ENCODE results near the gene FOXJ3.

The FOXJ3 gene

GRCh38 chr1:42162181-42162580, 172.9 kb downstream of the FOXJ3 start:
- Histone ChIP-seq H3K4me1 (ENCODE audit: insufficient read depth, insufficient read length) (peaks cover 13% of the 10 kb centered on the region), H3K27me3 (ENCODE audit: insufficient read depth, insufficient read length) (no peaks in the 10 kb centered on the region), H3K4me3 (ENCODE audit: insufficient read length, low read depth) (no peak overlapping the region), H3K9me3 (ENCODE audit: insufficient read depth, low read length) (0 out of 2 replicates have a peak, but pooled peaks cover 4% of the 10 kb centered on the region), H3K9ac (ENCODE audit: insufficient read length, low read depth) (no peak overlapping the region), H3K36me3 (ENCODE audit: insufficient read depth, insufficient read length, low read length) (no peaks in the 10 kb centered on the region)
- TF ChIP-seq ZNF274 (IDR thresholded peaks at IDR 0.05; ENCODE audit: low read depth, low read length): no peak
- TF ChIP-seq SUZ12 (IDR thresholded peaks at IDR 0.05; ENCODE audit: extremely low read depth, insufficient read depth, insufficient read length): no peak
- TF ChIP-seq YY1 (IDR thresholded peaks at IDR 0.05; ENCODE audit: insufficient read depth, insufficient read length): no peak
- no peak for DNase-seq (ENCODE audit: low read depth, low spot score)

GRCh38 chr1:42158189-42158588, 176.8 kb downstream of the FOXJ3 start:
- H3K36me3 ChIP-seq (ENCODE audit: insufficient read depth, insufficient read length, low read length): no peaks in the 10 kb centered on the region
- DNase-seq (ENCODE audit: low read depth, low spot score): no peak
- H3K4me1 ChIP-seq (ENCODE audit: insufficient read depth, insufficient read length): no peaks in the 10 kb centered on the region
- H3K9me3 ChIP-seq (ENCODE audit: insufficient read depth, low read length): 0 out of 2 replicates have a peak, but pooled peaks cover 4% of the 10 kb centered on the region
- no peak overlapping the region for H3K4me3 ChIP-seq (ENCODE audit: insufficient read length, low read depth)
- TF ChIP-seq SUZ12 (IDR thresholded peaks at IDR 0.05; ENCODE audit: extremely low read depth, insufficient read depth, insufficient read length): no peak
- TF ChIP-seq YY1 (IDR thresholded peaks at IDR 0.05; ENCODE audit: insufficient read depth, insufficient read length): no peak
- TF ChIP-seq ZNF274 (IDR thresholded peaks at IDR 0.05; ENCODE audit: low read depth, low read length): no peak
- H3K9ac ChIP-seq (ENCODE audit: insufficient read length, low read depth): no peak overlapping the region
- H3K27me3 ChIP-seq (ENCODE audit: insufficient read depth, insufficient read length): peaks cover 4% of the 10 kb centered on the region

- Histone ChIP-seq H3K9ac (ENCODE audit: insufficient read length, low read depth) (no peak overlapping the region), H3K4me3 (ENCODE audit: insufficient read length, low read depth) (no peak overlapping the region), H3K4me1 (ENCODE audit: insufficient read depth, insufficient read length) (no peaks in the 10 kb centered on the region), H3K9me3 (ENCODE audit: insufficient read depth, low read length) (0 out of 2 replicates have a peak, but pooled peaks cover 4% of the 10 kb centered on the region), H3K27me3 (ENCODE audit: insufficient read depth, insufficient read length) (peaks cover 4% of the 10 kb centered on the region), H3K36me3 (ENCODE audit: insufficient read depth, insufficient read length, low read length) (no peaks in the 10 kb centered on the region)
- TF ChIP-seq YY1 (IDR thresholded peaks at IDR 0.05; ENCODE audit: insufficient read depth, insufficient read length) (no peak), ZNF274 (IDR thresholded peaks at IDR 0.05; ENCODE audit: low read depth, low read length) (no peak), SUZ12 (IDR thresholded peaks at IDR 0.05; ENCODE audit: extremely low read depth, insufficient read depth, insufficient read length) (no peak)
- DNase-seq (ENCODE audit: low read depth, low spot score): no peak
These were observed 177.4 kb downstream of the FOXJ3 start for GRCh38 chr1:42157667-42158066.

DNA sequence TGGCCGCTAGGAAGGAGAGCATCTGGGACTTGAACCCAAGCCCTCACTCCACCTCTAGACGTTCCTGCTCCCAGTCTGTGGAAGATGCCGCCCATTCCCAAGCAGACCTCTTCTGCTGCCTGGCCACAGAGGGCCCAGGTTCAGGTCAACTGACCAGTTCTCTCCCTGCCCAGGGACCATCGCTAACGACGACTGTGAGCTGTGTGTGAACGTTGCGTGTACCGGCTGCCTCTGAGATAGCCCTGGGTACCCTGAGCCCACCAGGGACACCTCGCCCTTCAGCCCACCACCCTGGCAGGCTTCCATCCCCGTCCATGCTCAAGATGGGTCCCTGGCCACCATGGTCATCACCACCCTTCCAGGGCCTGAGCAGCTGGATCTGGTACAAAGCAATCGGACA, 179.7 kb downstream of the FOXJ3 start:
- H3K36me3 ChIP-seq (ENCODE audit: insufficient read depth, insufficient read length, low read length): no peaks in the 10 kb centered on the region
- no peak overlapping the region for H3K4me3 ChIP-seq (ENCODE audit: insufficient read length, low read depth)
- 0 out of 2 replicates have a peak, but pooled peaks cover 1% of the 10 kb centered on the region for H3K9me3 ChIP-seq (ENCODE audit: insufficient read depth, low read length)
- DNase-seq (ENCODE audit: low read depth, low spot score): no peak
- no peaks in the 10 kb centered on the region for H3K4me1 ChIP-seq (ENCODE audit: insufficient read depth, insufficient read length)
- no peak overlapping the region for H3K9ac ChIP-seq (ENCODE audit: insufficient read length, low read depth)
- TF ChIP-seq YY1 (IDR thresholded peaks at IDR 0.05; ENCODE audit: insufficient read depth, insufficient read length): no peak
- no peak for TF ChIP-seq SUZ12 (IDR thresholded peaks at IDR 0.05; ENCODE audit: extremely low read depth, insufficient read depth, insufficient read length)
- TF ChIP-seq ZNF274 (IDR thresholded peaks at IDR 0.05; ENCODE audit: low read depth, low read length): no peak
- peaks cover 4% of the 10 kb centered on the region for H3K27me3 ChIP-seq (ENCODE audit: insufficient read depth, insufficient read length)

DNA sequence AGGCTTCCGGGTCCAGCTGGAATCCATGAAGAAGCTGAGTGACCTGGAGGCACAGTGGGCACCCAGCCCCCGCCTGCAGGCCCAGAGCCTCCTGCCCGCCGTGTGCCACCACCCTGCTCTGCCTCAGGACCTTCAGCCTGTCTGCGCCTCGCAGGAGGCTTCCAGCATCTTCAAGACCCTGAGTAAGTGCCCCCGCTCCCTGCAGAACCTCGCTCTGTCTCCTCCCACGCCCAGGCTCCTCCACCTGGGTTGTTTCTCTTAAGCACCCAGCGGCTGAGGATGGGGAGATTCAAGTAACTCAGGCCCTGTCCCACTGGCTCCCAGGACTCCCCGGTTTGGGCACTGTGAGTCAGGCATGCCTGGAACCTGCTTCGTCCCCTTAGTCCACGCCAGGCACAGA, 180.3 kb downstream of the FOXJ3 start:
- no peaks in the 10 kb centered on the region for H3K36me3 ChIP-seq (ENCODE audit: insufficient read depth, insufficient read length, low read length)
- no peak for TF ChIP-seq SUZ12 (IDR thresholded peaks at IDR 0.05; ENCODE audit: extremely low read depth, insufficient read depth, insufficient read length)
- TF ChIP-seq ZNF274 (IDR thresholded peaks at IDR 0.05; ENCODE audit: low read depth, low read length): no peak
- no peak for TF ChIP-seq YY1 (IDR thresholded peaks at IDR 0.05; ENCODE audit: insufficient read depth, insufficient read length)
- no peak overlapping the region for H3K4me3 ChIP-seq (ENCODE audit: insufficient read length, low read depth)
- H3K27me3 ChIP-seq (ENCODE audit: insufficient read depth, insufficient read length): peaks cover 4% of the 10 kb centered on the region
- no peaks in the 10 kb centered on the region for H3K9me3 ChIP-seq (ENCODE audit: insufficient read depth, low read length)
- H3K4me1 ChIP-seq (ENCODE audit: insufficient read depth, insufficient read length): no peaks in the 10 kb centered on the region
- no peak overlapping the region for H3K9ac ChIP-seq (ENCODE audit: insufficient read length, low read depth)
- no peak for DNase-seq (ENCODE audit: low read depth, low spot score)

DNA sequence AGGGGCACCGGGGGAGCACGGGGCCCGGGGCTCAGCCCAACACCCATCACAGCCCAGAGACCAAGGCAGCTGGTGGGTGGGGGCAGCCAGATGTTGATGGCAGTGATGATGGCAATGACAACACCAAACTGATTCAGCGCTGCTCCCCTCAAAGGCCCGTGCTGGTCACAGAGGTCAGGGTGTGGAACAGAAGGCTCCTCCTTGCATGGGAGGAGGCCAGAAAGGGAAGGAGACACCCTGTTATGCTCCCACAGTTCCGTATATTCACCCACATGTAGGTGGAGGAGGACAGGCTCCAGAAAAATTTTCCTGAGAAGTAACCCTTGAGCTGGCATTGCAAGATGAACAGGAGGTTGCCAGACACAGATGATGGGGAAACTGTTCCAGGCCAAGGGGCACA, 181.4 kb downstream of the FOXJ3 start:
- Histone ChIP-seq H3K4me1 (ENCODE audit: insufficient read depth, insufficient read length) (no peaks in the 10 kb centered on the region), H3K9me3 (ENCODE audit: insufficient read depth, low read length) (no peaks in the 10 kb centered on the region), H3K9ac (ENCODE audit: insufficient read length, low read depth) (no peak overlapping the region), H3K4me3 (ENCODE audit: insufficient read length, low read depth) (no peak overlapping the region), H3K27me3 (ENCODE audit: insufficient read depth, insufficient read length) (peaks cover 4% of the 10 kb centered on the region), H3K36me3 (ENCODE audit: insufficient read depth, insufficient read length, low read length) (no peaks in the 10 kb centered on the region)
- no peak for DNase-seq (ENCODE audit: low read depth, low spot score)
- TF ChIP-seq YY1 (IDR thresholded peaks at IDR 0.05; ENCODE audit: insufficient read depth, insufficient read length): no peak
- TF ChIP-seq SUZ12 (IDR thresholded peaks at IDR 0.05; ENCODE audit: extremely low read depth, insufficient read depth, insufficient read length): no peak

- Histone ChIP-seq H3K4me3 (ENCODE audit: insufficient read length, low read depth) (no peak within 1 kb of the TSS), H3K9ac (ENCODE audit: insufficient read length, low read depth) (no peak within 1 kb of the TSS), H3K9me3 (ENCODE audit: insufficient read depth, low read length) (no peaks in the 10 kb centered on the region), H3K27me3 (ENCODE audit: insufficient read depth, insufficient read length) (peaks cover 4% of the 10 kb centered on the region), H3K36me3 (ENCODE audit: insufficient read depth, insufficient read length, low read length) (no peaks in the 10 kb centered on the region), H3K4me1 (ENCODE audit: insufficient read depth, insufficient read length) (no peaks in the 10 kb centered on the region)
- no peak for DNase-seq (ENCODE audit: low read depth, low spot score)
- TF ChIP-seq YY1 (IDR thresholded peaks at IDR 0.05; ENCODE audit: insufficient read depth, insufficient read length) (no peak), SUZ12 (IDR thresholded peaks at IDR 0.05; ENCODE audit: extremely low read depth, insufficient read depth, insufficient read length) (no peak), ZNF274 (IDR thresholded peaks at IDR 0.05; ENCODE audit: low read depth, low read length) (no peak)
These were observed 182.0 kb downstream of the FOXJ3 start, which contains the start of gene GUCA2B for GRCh38 chr1:42152907-42153600. GUCA2B (plus strand) TSS chr1:42153410; CDS start chr1:42153451, 41 bp downstream.
